Activated CD8-positive, alpha-beta T cell treated with anti-CD3 and anti-CD28 coated beads for 36 hours (primary cell): Measurements from ENCODE around the gene SYT17. TPM values are rescaled to one million over a fixed set of nuclear protein-coding genes. Genes with fewer than 3 reads are reported as not detected.

Experiments
- ATAC-seq: fragments of 200-7000 bp; cut with Tn5 transposase; one replicate; pipeline ENCODE4 v1.10.0; 2021; ENCODE audit warnings: mild to moderate bottlenecking, moderate library complexity
- CTCF ChIA-PET: fragments of 350-600 bp; sonication (Branson Sonifier 250); formaldehyde crosslinking; loops from one replicate; lab custom pipeline; 2021; ENCODE audit warnings: antibody characterized with exemption; lab: Charles Lee
- POLR2A ChIA-PET: fragments of 350-600 bp; sonication (Branson Sonifier 250); formaldehyde crosslinking; loops from one replicate; lab custom pipeline; 2021; ENCODE audit warnings: antibody characterized with exemption; lab: Charles Lee
- DNase-seq: peaks from one replicate; pipeline ENCODE4 v3.0.0-alpha.2; 2020
- H3K27ac Mint-ChIP-seq: one replicate; pipeline ENCODE4 v1.8.0; 2021; ENCODE audit warnings: mild to moderate bottlenecking, mixed read lengths
- H3K27me3 Mint-ChIP-seq: one replicate; pipeline ENCODE4 v1.8.0; 2021; ENCODE audit warnings: mixed read lengths
- H3K36me3 Mint-ChIP-seq: one replicate; pipeline ENCODE4 v1.8.0; 2021; ENCODE audit warnings: low read depth, mixed read lengths
- H3K4me1 Mint-ChIP-seq: one replicate; pipeline ENCODE4 v1.8.0; 2021; ENCODE audit warnings: low read depth, mixed read lengths
- H3K4me3 Mint-ChIP-seq: one replicate; pipeline ENCODE4 v1.8.0; 2021; ENCODE audit warnings: mild to moderate bottlenecking, moderate library complexity, mixed read lengths
- H3K9me3 Mint-ChIP-seq: one replicate; pipeline ENCODE4 v1.8.0; 2021; ENCODE audit warnings: mixed read lengths
- CTCF ChIP-seq: fragments of 200-600 bp; IDR thresholded peaks from one replicate; pipeline ENCODE4 v1.8.0; 2022; ENCODE audit warnings: antibody characterized with exemption, mild to moderate bottlenecking
- intact Hi-C: fragments of 100-400 bp; cut with micrococcal nuclease; formaldehyde crosslinking; loops from one replicate; pipeline ENCODE4 v1.10.0; 2022
- total RNA-seq, 2 experiments: library from RNA; stranded (reverse); gene quantifications; one replicate each; pipeline ENCODE4 v1.2.3, GENCODE V29; 2021

Gene SYT17
- total RNA-seq, 2 experiments from 2014 or later: 0.59 TPM; not detected in 1

DNA sequence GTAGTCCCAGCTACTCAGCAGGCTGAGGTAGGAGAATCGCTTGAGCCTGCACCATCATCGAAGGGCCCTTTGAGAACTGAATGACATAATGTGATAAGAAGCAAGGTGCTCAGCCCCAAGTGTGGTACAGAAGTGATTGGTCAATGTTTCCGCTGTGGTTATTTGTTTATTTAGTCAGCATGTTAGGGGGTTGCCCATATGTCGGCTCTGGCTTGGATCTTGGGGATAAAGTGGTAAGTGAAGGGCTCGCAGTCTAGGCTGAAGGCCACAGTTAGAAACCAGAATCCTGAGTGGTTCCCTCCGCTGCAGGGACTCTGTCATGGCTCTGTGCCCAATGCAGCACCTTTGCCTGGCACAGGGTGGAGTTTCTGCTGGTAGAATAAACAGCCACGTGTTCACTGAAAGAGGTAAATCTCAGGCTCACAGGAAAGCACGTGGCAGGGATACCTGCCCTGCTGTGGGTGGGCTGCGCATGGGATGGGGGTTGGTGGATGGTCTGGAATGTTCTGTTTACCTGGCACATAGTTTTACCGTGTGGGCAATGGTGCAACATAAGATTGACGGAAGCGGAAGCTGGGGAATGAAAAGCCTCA lies 35.4 kb downstream of the SYT17 start:
- ChIA-PET CTCF (no interaction called here), POLR2A (interaction anchor here (0.6 kb wide), 1 partner anchor 16 kb away, joined by 3 read pairs; no protein-coding TSS in a partner anchor)
- no peak for ATAC-seq
- intact Hi-C loops: no loop called here
- DNase-seq: no peak
- peaks cover 7% of the 10 kb centered on the region for H3K27me3 Mint-ChIP-seq
- TF ChIP-seq CTCF: no peak
- H3K9me3 Mint-ChIP-seq: peaks cover 7% of the 10 kb centered on the region
- no peaks in the 10 kb centered on the region for H3K36me3 Mint-ChIP-seq
- no peak overlapping the region for H3K4me3 Mint-ChIP-seq
- H3K4me1 Mint-ChIP-seq: no peaks in the 10 kb centered on the region
- no peak overlapping the region for H3K27ac Mint-ChIP-seq

DNA sequence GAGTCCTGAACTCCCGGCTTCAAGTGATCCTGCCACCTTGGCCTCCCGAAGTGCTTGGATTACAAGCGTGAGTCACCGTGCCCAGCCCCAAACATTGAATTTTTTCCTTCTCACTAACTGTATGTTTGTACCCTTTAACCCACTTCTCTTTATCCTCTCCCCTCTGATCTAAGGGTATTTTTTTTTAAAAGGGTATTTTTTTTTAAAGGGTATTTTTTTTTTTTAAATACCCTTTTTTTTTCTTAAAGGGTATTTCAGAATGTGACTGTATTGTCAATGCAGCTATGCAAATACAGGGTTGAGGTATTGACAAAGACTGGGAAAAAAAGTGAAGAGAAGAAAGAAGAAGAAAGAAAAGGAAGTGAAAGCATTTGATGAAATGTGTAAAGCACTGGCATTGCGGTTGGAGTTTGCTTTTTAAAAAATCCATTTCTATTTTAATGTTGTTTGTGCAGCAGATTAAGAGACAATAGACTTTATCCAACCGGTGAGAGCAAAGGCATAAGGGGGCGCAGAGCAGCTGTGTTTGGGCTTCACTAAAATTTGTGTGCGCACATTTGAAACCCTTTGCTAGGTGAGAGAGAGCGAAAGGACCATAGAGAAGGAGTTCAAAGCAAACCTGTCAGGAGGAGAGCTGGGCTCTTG lies 42.4 kb downstream of the SYT17 start:
- TF ChIP-seq CTCF: no peak

DNA sequence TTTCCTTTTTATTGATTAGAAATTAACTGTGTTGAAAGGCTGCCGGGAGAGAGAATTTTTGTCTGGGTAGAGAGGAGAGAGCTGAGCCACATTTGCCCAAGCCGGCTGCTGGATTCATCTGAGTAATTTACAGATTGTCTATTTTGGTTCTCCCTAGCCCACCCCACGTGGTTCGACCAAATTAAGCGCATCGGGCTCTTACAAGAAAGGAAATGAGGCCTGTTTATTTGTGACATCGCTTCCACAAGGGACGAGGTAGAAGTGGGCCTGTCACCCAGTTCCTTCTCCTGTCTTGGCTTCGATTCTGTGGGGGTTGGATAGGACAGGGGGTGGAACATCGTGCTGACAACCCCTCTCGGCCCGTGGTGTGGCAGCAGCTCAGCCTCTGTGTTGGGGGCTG lies 42.9 kb downstream of the SYT17 start:
- H3K27ac Mint-ChIP-seq: no peak overlapping the region
- no peaks in the 10 kb centered on the region for H3K4me1 Mint-ChIP-seq
- H3K4me3 Mint-ChIP-seq: no peak overlapping the region
- ATAC-seq (no peak), DNase-seq (no peak)
- TF ChIP-seq CTCF: no peak
- no peaks in the 10 kb centered on the region for H3K27me3 Mint-ChIP-seq
- H3K9me3 Mint-ChIP-seq: peaks cover 6% of the 10 kb centered on the region
- intact Hi-C loops: no loop called here
- CTCF ChIA-PET: no interaction called here
- POLR2A ChIA-PET: no interaction called here
- no peaks in the 10 kb centered on the region for H3K36me3 Mint-ChIP-seq

More for the DNA sequence above, 42.4 kb downstream of the SYT17 start:
- H3K36me3 Mint-ChIP-seq: no peaks in the 10 kb centered on the region
- DNase-seq (no peak), ATAC-seq (no peak)
- no peak overlapping the region for H3K4me3 Mint-ChIP-seq
- H3K4me1 Mint-ChIP-seq: no peaks in the 10 kb centered on the region
- H3K9me3 Mint-ChIP-seq: peaks cover 6% of the 10 kb centered on the region
- H3K27ac Mint-ChIP-seq: no peak overlapping the region
- ChIA-PET POLR2A (no interaction called here), CTCF (no interaction called here)
- no peaks in the 10 kb centered on the region for H3K27me3 Mint-ChIP-seq
- intact Hi-C loops: no loop called here

DNA sequence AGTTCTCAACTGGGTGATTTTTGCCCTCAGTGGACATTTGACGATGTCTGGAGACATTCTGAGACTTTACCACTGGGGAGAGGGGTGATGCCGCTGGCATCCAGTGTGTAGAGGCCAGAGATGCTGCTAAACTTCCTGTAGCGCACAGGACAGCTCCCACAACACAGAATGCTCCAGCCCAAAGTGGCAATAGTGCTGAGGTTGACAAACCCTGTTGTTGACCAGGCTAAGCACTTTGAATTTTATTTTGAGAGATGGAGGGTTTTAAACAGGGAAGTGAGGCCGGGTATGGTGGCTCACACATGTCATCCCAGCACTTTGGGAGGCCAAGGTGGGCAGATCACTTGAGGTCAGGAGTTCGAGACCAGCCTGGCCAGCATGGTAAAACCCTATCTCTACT lies 44.0 kb downstream of the SYT17 start:
- no peak for DNase-seq
- Mint-ChIP-seq H3K4me3 (no peak overlapping the region), H3K27me3 (no peaks in the 10 kb centered on the region), H3K27ac (no peak overlapping the region), H3K36me3 (no peaks in the 10 kb centered on the region), H3K4me1 (no peaks in the 10 kb centered on the region), H3K9me3 (peaks cover 8% of the 10 kb centered on the region)
- ATAC-seq: no peak
- TF ChIP-seq CTCF: no peak
- CTCF ChIA-PET: no interaction called here
- POLR2A ChIA-PET: no interaction called here
- intact Hi-C loops: no loop called here

- ChIA-PET CTCF (interaction anchor here (0.8 to 1.1 kb wide), 2 partner anchors 16 to 288 kb away, joined by 3 to 4 read pairs; no protein-coding TSS in a partner anchor), POLR2A (no interaction called here)
- intact Hi-C loops: no loop called here
- Mint-ChIP-seq H3K4me3 (no peak overlapping the region), H3K9me3 (peaks cover 8% of the 10 kb centered on the region), H3K36me3 (no peaks in the 10 kb centered on the region), H3K4me1 (no peaks in the 10 kb centered on the region), H3K27me3 (no peaks in the 10 kb centered on the region), H3K27ac (no peak overlapping the region)
- TF ChIP-seq CTCF: peak; percentile 17
- DNase-seq: peak; percentile 9
- no peak for ATAC-seq
Measured at GRCh38 chr16:19213885-19214284, 45.8 kb downstream of the SYT17 start.
